Astrocyte (in vitro differentiated cells and primary cell): ENCODE measurements around the gene CLEC19A.

Experiments
- CTCF ChIP-seq: IDR thresholded peaks from 2 replicates; pipeline ENCODE4 v1.5.1; 2011; ENCODE audit warnings: low read depth, mild to moderate bottlenecking, inconsistent platforms, low read length, moderate library complexity; ENCODE audit not compliant: insufficient read depth
- EZH2 ChIP-seq: IDR thresholded peaks from 2 replicates; pipeline ENCODE4 v1.6.1; 2012; ENCODE audit warnings: mild to moderate bottlenecking, low read length, inconsistent platforms; ENCODE audit not compliant: insufficient read depth

- TF ChIP-seq CTCF, result no peak
- no peak for TF ChIP-seq EZH2
Observed at GRCh38 chr16:19291475-19291874, 5.9 kb downstream of the CLEC19A start.
